Testis (tissue), 2 donors: ENCODE measurements around the gene ARPC4.

Source experiments
- POLR2A ChIP-seq: fragments of 450-650 bp; IDR thresholded peaks from one replicate; pipeline ENCODE4 v1.6.1; 2017; ENCODE audit warnings: antibody characterized with exemption, mild to moderate bottlenecking, moderate library complexity
- TF ChIP-seq, protein P1 (sequence below), 3 experiments: fragments of 450-650 bp in 2 of 3; fragments of 200-600 bp in 1 of 3; sonication (generic) in 1 of 3; IDR thresholded peaks; one replicate each; pipeline ENCODE4 v1.5.1; 2016 to 2019; ENCODE audit warnings: antibody characterized with exemption in 3 of 3, mild to moderate bottlenecking in 2 of 3, moderate library complexity in 1 of 3

DNA sequence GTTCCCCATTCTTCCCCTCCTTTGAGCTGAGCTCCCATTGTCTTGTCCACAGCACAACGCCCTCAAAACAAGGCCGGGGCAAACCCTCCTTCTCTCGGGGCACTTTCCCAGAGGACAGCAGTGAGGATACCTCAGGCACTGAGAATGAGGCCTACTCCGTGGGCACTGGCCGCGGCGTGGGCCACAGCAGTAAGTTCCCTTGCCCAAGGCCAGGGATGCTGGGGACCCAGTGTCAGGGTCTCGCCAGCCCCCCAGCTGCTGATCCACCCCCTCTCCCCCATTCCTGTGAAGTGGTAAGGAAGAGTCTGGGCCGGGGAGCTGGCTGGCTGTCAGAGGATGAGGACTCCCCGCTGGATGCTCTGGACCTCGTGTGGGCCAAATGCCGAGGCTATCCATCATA, 47.4 kb upstream of the ARPC4 start:
- TF ChIP-seq, protein P1, sequence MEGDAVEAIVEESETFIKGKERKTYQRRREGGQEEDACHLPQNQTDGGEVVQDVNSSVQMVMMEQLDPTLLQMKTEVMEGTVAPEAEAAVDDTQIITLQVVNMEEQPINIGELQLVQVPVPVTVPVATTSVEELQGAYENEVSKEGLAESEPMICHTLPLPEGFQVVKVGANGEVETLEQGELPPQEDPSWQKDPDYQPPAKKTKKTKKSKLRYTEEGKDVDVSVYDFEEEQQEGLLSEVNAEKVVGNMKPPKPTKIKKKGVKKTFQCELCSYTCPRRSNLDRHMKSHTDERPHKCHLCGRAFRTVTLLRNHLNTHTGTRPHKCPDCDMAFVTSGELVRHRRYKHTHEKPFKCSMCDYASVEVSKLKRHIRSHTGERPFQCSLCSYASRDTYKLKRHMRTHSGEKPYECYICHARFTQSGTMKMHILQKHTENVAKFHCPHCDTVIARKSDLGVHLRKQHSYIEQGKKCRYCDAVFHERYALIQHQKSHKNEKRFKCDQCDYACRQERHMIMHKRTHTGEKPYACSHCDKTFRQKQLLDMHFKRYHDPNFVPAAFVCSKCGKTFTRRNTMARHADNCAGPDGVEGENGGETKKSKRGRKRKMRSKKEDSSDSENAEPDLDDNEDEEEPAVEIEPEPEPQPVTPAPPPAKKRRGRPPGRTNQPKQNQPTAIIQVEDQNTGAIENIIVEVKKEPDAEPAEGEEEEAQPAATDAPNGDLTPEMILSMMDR (IDR thresholded peaks at IDR 0.05) = no peak
- TF ChIP-seq POLR2A = no peak
